Lung (tissue), 13 donors: ENCODE data around the gene BARD1. TPM values are rescaled to one million over a fixed set of nuclear protein-coding genes. Genes with fewer than 3 reads are reported as not detected.
"Not testable (repeated sequence)": the region's sequence is repeated elsewhere in the genome, so short reads cannot be mapped to it uniquely, and the experiment has no call there.

ENCODE experiments used
- ATAC-seq: fragments of 200-7000 bp; cut with Tn5 transposase; one replicate; pipeline ENCODE4 v1.9.1; 2020; ENCODE audit warnings: moderate number of reproducible peaks; ENCODE audit not compliant: insufficient read depth, low FRiP score
- DNase-seq, 3 donors: peaks; one replicate each; pipeline ENCODE4 v3.0.0-alpha.2; 2013 to 2017
- H3K27ac ChIP-seq, 2 donors: one replicate each; pipeline ENCODE4 v1.5.1; 2013; ENCODE audit warnings: mild to moderate bottlenecking in 2 of 2, moderate library complexity in 2 of 2, control low read depth in 1 of 2, inconsistent platforms in 1 of 2, low read depth in 1 of 2, low read length in 1 of 2
- H3K27me3 ChIP-seq, 3 donors: one replicate each; pipeline ENCODE4 v1.5.1; 2013; ENCODE audit warnings: low read length in 2 of 3; ENCODE audit not compliant: control insufficient read depth in 3 of 3, insufficient read depth in 3 of 3
- H3K36me3 ChIP-seq, 4 donors: one replicate each; pipeline ENCODE4 v1.5.1; 2013; ENCODE audit warnings: low read length in 4 of 4, mild to moderate bottlenecking in 1 of 4, moderate library complexity in 1 of 4; ENCODE audit not compliant: control insufficient read depth in 4 of 4, insufficient read depth in 4 of 4
- H3K4me1 ChIP-seq, 5 donors: one replicate each; pipeline ENCODE4 v1.5.1; 2013; ENCODE audit warnings: low read length in 5 of 5, mild to moderate bottlenecking in 2 of 5, moderate library complexity in 1 of 5; ENCODE audit not compliant: control insufficient read depth in 5 of 5, insufficient read depth in 5 of 5
- H3K4me3 ChIP-seq: one replicate; pipeline ENCODE4 v1.5.1; 2013; ENCODE audit warnings: mild to moderate bottlenecking, control low read depth, moderate library complexity
- H3K9ac ChIP-seq, 2 donors: one replicate each; pipeline ENCODE4 v1.5.1; 2013; ENCODE audit warnings: low read length in 2 of 2, control low read depth in 1 of 2; ENCODE audit not compliant: insufficient read depth in 1 of 2
- H3K9me3 ChIP-seq, 4 donors: one replicate each; pipeline ENCODE4 v1.5.1; 2013; ENCODE audit warnings: low read length in 3 of 4, mild to moderate bottlenecking in 1 of 4, moderate library complexity in 1 of 4; ENCODE audit not compliant: control insufficient read depth in 4 of 4, insufficient read depth in 3 of 4
- CTCF ChIP-seq: IDR thresholded peaks from 2 replicates; pipeline ENCODE4 v1.5.1; 2012; ENCODE audit warnings: mild to moderate bottlenecking; ENCODE audit errors: control extremely low read depth, extremely low read depth
- WGBS, 2 donors: extraction: QIAGEN DNeasy Blood & Tissue Kit; methylation state at CpG; one replicate each; pipeline ENCODE4 v1.1.7; 2013; 5-methylcytosine and 5-hydroxymethylcytosine counted together
- polyA plus RNA-seq, 2 donors: library from polyadenylated mRNA; stranded (reverse); fragments of 200-250 nt; gene quantifications; one replicate each; pipeline ENCODE4 v1.2.1, GENCODE V29; 2013
- small RNA-seq: library from RNA; depleted of rRNA; stranded (forward); fragments of <200 nt; gene quantifications from one replicate; pipeline ENCODE3, GENCODE V24; 2014; ENCODE audit warnings: low replicate concordance
- total RNA-seq, 2 donors: library from RNA; depleted of rRNA in 1 of 2; stranded (reverse); fragments of >200 nt in 1 of 2; gene quantifications; one replicate each; pipeline ENCODE4 v1.2.1, GENCODE V29; 2014 to 2021
- donor health status: control.
- donor health status: control.
- donor health status: Bipolar disorder and iron deficiency.
- donor health status: healthy.
- donor health status: DM: yes; HTN: yes; CAD: no.

BARD1 gene
- total and polyA plus RNA-seq, 4 donors = 1.9 to 33.7 (median 8.2) TPM

DNA sequence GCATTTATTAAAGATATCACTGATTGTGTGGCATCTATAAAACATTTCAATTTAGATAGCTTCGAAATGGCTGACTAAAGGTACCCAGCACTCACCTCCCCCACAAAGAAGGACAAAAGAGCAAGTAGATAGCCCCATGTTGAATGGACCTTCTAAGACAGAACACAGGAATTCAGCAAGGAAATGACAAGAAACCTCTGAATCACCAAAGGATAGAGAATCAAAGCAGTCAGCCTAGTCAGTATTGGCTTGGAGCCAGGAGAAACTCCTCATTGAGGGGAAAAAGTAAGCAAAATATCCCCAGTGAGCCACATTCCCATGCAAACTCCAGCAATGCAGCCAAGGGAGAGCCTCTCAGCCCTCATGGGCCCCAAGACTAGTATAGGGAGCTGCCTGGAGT is 113.7 kb downstream of the BARD1 start:
- Histone ChIP-seq H3K4me1 (no peaks in the 10 kb centered on the region), H3K4me3 (no peak overlapping the region), H3K9me3 (no peaks in the 10 kb centered on the region), H3K36me3 (no peaks in the 10 kb centered on the region), H3K9ac (no peak overlapping the region), H3K27me3 (no peaks in the 10 kb centered on the region), H3K27ac (no peak overlapping the region)
- TF ChIP-seq CTCF = no peak
- ATAC-seq (no peak), DNase-seq (peak; percentile 13 to 48 (median 28))
- 86 to 89% methylated on average over 1 of the region's 1 CpG for WGBS, 2 donors

- not testable (repeated sequence) for H3K36me3 ChIP-seq, ATAC-seq, H3K27ac ChIP-seq, DNase-seq, H3K4me3 ChIP-seq, H3K27me3 ChIP-seq, H3K9me3 ChIP-seq, H3K9ac ChIP-seq, H3K4me1 ChIP-seq
- 8 to 9% methylated on average over 4 of the region's 12 CpGs for WGBS, 2 donors
These were observed 125.9 kb downstream of the BARD1 start for GRCh38 chr2:214683557-214683956.

- Histone ChIP-seq H3K4me3 (no peak overlapping the region), H3K27ac (no peak overlapping the region), H3K4me1 (no peaks in the 10 kb centered on the region), H3K9ac (no peak overlapping the region), H3K27me3 (no peaks in the 10 kb centered on the region), H3K9me3 (peaks cover 0 to 4% (median 0%) of the 10 kb centered on the region in 4 donors), H3K36me3 (no peaks in the 10 kb centered on the region)
- no peak for ATAC-seq
- DNase-seq = no peak
- 80% methylated on average over 1 of the region's 1 CpG for WGBS, 2 donors
- no peak for TF ChIP-seq CTCF
These were observed 129.7 kb downstream of the BARD1 start for GRCh38 chr2:214679736-214680135.

DNA sequence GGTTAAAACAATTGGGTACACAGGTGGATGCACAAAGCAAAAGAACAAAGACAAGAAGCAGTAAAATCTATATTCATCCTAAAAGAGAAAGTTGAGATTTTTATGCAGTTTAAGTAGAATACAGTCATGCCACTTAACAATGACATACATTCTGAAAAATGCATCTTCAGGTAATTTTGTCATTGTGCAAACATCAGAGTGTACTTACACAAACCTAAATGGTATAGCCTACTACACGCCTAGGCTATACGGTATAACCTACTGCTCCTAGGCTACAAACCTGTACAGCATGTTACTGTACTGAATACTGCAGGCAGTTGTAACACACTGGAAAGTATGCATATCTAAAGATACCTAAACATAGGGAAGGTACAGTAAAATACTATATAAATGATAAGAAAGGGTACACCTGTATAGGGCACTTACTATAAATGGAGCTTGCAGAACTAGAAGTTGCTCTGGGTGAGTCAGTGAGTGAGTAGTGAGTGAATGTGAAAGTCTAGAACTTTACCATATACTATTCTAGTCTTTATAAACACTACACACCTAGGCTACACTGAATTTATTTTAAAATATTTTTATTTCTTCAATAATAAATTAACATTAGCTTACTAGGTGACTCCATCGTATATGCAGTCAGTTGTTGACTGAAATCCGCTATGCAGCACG is 132.9 kb downstream of the BARD1 start:
- no peaks in the 10 kb centered on the region for H3K27me3 ChIP-seq
- TF ChIP-seq CTCF = no peak
- no peak overlapping the region for H3K9ac ChIP-seq
- no peak overlapping the region for H3K4me3 ChIP-seq
- 93 to 95% methylated on average over 5 of the region's 5 CpGs for WGBS, 2 donors
- no peaks in the 10 kb centered on the region for H3K36me3 ChIP-seq
- DNase-seq (no peak), ATAC-seq (no peak)
- H3K4me1 ChIP-seq = no peaks in the 10 kb centered on the region
- H3K27ac ChIP-seq = no peak overlapping the region
- H3K9me3 ChIP-seq = peaks cover 0 to 4% (median 0%) of the 10 kb centered on the region in 4 donors

Small RNAs within 50 kb of the gene (small RNA-seq; reads per million reads assigned to genes)
- 0.39 reads per million, percentile 48 among the genes with 10 or more reads in this experiment for gene SNORA70I
